K562 (cell line): ENCODE data around the gene ZNF646. TPM values are rescaled to one million over a fixed set of nuclear protein-coding genes. Genes with fewer than 3 reads are reported as not detected.

Experiments used
- CHD4 ChIP-seq: fragments of 200-600 bp; sonication (generic); IDR thresholded peaks from 3 replicates; pipeline ENCODE4 v1.6.1; 2012; ENCODE audit warnings: low read depth, mild to moderate bottlenecking, mixed read lengths, low read length, inconsistent platforms; ENCODE audit not compliant: insufficient read depth, insufficient replicate concordance, poor library complexity, severe bottlenecking
- GATA2 ChIP-seq: sonication (generic); formaldehyde crosslinking; IDR thresholded peaks from 2 replicates; pipeline ENCODE4 v1.4.0; 2020; ENCODE audit warnings: mild to moderate bottlenecking, missing genetic modification reagents
- ILF3 ChIP-seq: fragments of 450-650 bp; IDR thresholded peaks from 2 replicates; pipeline ENCODE4 v1.6.1; 2018; ENCODE audit warnings: antibody characterized with exemption, mild to moderate bottlenecking, moderate library complexity, borderline replicate concordance
- LCOR ChIP-seq: sonication (generic); formaldehyde crosslinking; IDR thresholded peaks from 2 replicates; pipeline ENCODE4 v1.8.0; 2022; ENCODE audit warnings: mild to moderate bottlenecking, missing genetic modification reagents
- NCOA2 ChIP-seq, 2 experiments: fragments of 450-650 bp; IDR thresholded peaks; 2 replicates each; pipeline ENCODE4 v1.6.1; 2018; ENCODE audit warnings: mild to moderate bottlenecking in 2 of 2, moderate library complexity in 1 of 2; ENCODE audit not compliant: partially characterized antibody in 2 of 2
- PRMT5 ChIP-seq: sonication (generic); formaldehyde crosslinking; IDR thresholded peaks from 2 replicates; pipeline ENCODE4 v1.5.0; 2020; ENCODE audit warnings: missing genetic modification reagents
- RFX5 ChIP-seq: IDR thresholded peaks from 2 replicates; pipeline ENCODE4 v1.6.1; 2011; ENCODE audit warnings: low read depth, mild to moderate bottlenecking, improper control_type of control experiment, low read length
- SAP30 ChIP-seq: fragments of 200-600 bp; sonication (generic); IDR thresholded peaks from 2 replicates; pipeline ENCODE4 v1.6.1; 2012; ENCODE audit warnings: borderline replicate concordance, low read depth, mild to moderate bottlenecking, moderate library complexity, low read length, control low read depth, inconsistent platforms; ENCODE audit not compliant: insufficient read depth, poor library complexity, severe bottlenecking
- SIX5 ChIP-seq, 2 experiments: IDR thresholded peaks; 2 replicates each; pipeline ENCODE4 v1.6.1; 2011; ENCODE audit warnings: low read length in 2 of 2, borderline replicate concordance in 1 of 2, low read depth in 1 of 2, mild to moderate bottlenecking in 1 of 2, moderate library complexity in 1 of 2; ENCODE audit not compliant: insufficient read depth in 1 of 2
- SNAPC5 ChIP-seq: fragments of 250-450 bp; sonication (Bioruptor Pico); IDR thresholded peaks from 2 replicates; pipeline ENCODE4 v1.8.0; 2021; ENCODE audit warnings: moderate library complexity, mild to moderate bottlenecking, inconsistent platforms
- ZNF586 ChIP-seq: fragments of 450-650 bp; formaldehyde crosslinking; conservative IDR thresholded peaks from 2 replicates; pipeline ENCODE4 v1.4.0; 2020; ENCODE audit warnings: mild to moderate bottlenecking, moderate library complexity
- ZNF655 ChIP-seq: fragments of 250-450 bp; sonication (Bioruptor Pico); IDR thresholded peaks from 2 replicates; pipeline ENCODE4 v1.5.0; 2021
- polyA plus RNA-seq, 8 experiments: library from polyadenylated mRNA; depleted of rRNA in 4 of 8; stranded (reverse) in 5 of 8; unstranded in 3 of 8; fragments of >200 nt; fragmentation: Nextera tagmentation in 2 of 8; fragmentation: Illumina TruSeq in 1 of 8; extraction: Ambion mirVana in 2 of 8; extraction: Trizol in 1 of 8; gene quantifications; 2 replicates each; pipeline versions ENCODE4 v1.2.1 to v1.2.3, GENCODE V29; 2011 to 2014; ENCODE audit warnings: inconsistent platforms in 1 of 8, missing spikeins in 1 of 8
- total RNA-seq, 7 experiments: library from RNA; depleted of rRNA in 6 of 7; stranded (reverse); fragments of >200 nt in 6 of 7; fragmentation: Illumina TruSeq in 2 of 7; extraction: Trizol in 2 of 7; gene quantifications; 2 replicates each; pipeline versions ENCODE4 v1.2.1 to v1.2.3, GENCODE V29; 2011 to 2021; ENCODE audit warnings: low replicate concordance in 1 of 7
- TF ChIP-seq, protein P1 (sequence below): fragments of 250-450 bp; sonication (Bioruptor Pico); IDR thresholded peaks from 2 replicates; pipeline ENCODE4 v1.4.0; 2020
- TF ChIP-seq, protein P2 (sequence below): sonication (generic); IDR thresholded peaks from 2 replicates; pipeline ENCODE4 v1.6.1; 2016
- TF ChIP-seq, protein P3 (sequence below): sonication (generic); formaldehyde crosslinking; IDR thresholded peaks from 2 replicates; pipeline ENCODE4 v1.8.0; 2022; ENCODE audit warnings: mild to moderate bottlenecking, low read depth, missing genetic modification reagents

Gene ZNF646
- total and polyA plus RNA-seq, 9 of the 15 experiments (the other 6 are each of a cell fraction or from before 2014, with no cell fraction given), result 0.08 to 20.6 (median 8.0) TPM

DNA sequence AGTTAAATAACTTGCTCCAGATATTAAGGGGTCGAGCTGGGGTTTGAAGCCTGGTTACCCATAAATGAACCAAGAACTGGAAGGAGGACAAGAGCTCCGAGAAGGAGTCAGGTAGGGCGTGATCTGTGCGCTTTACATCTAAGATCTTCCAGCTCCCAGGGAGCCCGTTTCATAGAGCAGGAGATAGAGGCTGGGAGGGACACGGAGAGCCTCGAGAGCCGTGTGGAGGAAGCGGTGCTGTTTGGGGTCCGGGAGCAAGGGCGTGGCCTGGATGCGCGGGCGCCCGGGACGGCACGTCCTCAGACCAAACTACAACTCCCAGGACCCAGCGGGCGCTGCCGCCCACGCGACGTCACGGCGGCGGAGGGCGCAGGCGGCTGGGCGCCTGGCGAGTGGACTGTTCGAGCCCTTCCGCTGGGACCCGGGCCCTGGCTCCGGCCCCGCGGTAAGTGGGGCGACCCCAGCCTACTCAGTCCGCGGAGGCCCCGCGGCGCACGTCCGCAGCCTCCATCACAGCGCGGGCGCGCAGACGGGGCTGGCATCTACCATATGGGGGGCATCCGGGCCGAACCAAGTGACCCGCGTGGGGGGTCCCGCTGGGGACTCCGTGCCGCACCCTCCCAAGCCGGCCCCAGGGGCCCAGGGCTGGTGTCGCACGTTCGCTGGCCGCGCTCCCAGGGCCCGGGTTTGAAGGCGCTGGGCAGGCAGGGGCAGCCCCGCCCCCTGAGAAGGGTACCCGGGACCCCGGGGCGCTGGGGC lies 34.0 kb downstream of the ZNF646 start, which contains the start of gene BCKDK (continued):
- TF ChIP-seq, protein P1, sequence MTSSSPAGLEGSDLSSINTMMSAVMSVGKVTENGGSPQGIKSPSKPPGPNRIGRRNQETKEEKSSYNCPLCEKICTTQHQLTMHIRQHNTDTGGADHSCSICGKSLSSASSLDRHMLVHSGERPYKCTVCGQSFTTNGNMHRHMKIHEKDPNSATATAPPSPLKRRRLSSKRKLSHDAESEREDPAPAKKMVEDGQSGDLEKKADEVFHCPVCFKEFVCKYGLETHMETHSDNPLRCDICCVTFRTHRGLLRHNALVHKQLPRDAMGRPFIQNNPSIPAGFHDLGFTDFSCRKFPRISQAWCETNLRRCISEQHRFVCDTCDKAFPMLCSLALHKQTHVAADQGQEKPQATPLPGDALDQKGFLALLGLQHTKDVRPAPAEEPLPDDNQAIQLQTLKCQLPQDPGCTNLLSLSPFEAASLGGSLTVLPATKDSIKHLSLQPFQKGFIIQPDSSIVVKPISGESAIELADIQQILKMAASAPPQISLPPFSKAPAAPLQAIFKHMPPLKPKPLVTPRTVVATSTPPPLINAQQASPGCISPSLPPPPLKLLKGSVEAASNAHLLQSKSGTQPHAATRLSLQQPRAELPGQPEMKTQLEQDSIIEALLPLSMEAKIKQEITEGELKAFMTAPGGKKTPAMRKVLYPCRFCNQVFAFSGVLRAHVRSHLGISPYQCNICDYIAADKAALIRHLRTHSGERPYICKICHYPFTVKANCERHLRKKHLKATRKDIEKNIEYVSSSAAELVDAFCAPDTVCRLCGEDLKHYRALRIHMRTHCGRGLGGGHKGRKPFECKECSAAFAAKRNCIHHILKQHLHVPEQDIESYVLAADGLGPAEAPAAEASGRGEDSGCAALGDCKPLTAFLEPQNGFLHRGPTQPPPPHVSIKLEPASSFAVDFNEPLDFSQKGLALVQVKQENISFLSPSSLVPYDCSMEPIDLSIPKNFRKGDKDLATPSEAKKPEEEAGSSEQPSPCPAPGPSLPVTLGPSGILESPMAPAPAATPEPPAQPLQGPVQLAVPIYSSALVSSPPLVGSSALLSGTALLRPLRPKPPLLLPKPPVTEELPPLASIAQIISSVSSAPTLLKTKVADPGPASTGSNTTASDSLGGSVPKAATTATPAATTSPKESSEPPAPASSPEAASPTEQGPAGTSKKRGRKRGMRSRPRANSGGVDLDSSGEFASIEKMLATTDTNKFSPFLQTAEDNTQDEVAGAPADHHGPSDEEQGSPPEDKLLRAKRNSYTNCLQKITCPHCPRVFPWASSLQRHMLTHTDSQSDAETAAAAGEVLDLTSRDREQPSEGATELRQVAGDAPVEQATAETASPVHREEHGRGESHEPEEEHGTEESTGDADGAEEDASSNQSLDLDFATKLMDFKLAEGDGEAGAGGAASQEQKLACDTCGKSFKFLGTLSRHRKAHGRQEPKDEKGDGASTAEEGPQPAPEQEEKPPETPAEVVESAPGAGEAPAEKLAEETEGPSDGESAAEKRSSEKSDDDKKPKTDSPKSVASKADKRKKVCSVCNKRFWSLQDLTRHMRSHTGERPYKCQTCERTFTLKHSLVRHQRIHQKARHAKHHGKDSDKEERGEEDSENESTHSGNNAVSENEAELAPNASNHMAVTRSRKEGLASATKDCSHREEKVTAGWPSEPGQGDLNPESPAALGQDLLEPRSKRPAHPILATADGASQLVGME (CRISPR knock-in tag), result no peak
- TF ChIP-seq NCOA2 (IDR thresholded peaks at IDR 0.05; ENCODE audit: partially characterized antibody in 2 of 2) (no peak), CHD4 (no peak), ILF3 (no peak), SAP30 (no peak), PRMT5 (CRISPR knock-in tag) (no peak), LCOR (CRISPR knock-in tag) (no peak), GATA2 (no peak), RFX5 (no peak), SIX5 (IDR thresholded peaks at IDR 0.05; ENCODE audit: borderline replicate concordance in 1 of 2, insufficient read depth in 1 of 2, low read depth in 1 of 2, low read length in 2 of 2) (peak; percentile 81 to 85), ZNF655 (no peak), SNAPC5 (CRISPR knock-in tag) (no peak), ZNF586 (CRISPR knock-in tag) (no peak)
- TF ChIP-seq, protein P2, sequence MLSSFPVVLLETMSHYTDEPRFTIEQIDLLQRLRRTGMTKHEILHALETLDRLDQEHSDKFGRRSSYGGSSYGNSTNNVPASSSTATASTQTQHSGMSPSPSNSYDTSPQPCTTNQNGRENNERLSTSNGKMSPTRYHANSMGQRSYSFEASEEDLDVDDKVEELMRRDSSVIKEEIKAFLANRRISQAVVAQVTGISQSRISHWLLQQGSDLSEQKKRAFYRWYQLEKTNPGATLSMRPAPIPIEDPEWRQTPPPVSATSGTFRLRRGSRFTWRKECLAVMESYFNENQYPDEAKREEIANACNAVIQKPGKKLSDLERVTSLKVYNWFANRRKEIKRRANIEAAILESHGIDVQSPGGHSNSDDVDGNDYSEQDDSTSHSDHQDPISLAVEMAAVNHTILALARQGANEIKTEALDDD, result no peak
- TF ChIP-seq, protein P3, sequence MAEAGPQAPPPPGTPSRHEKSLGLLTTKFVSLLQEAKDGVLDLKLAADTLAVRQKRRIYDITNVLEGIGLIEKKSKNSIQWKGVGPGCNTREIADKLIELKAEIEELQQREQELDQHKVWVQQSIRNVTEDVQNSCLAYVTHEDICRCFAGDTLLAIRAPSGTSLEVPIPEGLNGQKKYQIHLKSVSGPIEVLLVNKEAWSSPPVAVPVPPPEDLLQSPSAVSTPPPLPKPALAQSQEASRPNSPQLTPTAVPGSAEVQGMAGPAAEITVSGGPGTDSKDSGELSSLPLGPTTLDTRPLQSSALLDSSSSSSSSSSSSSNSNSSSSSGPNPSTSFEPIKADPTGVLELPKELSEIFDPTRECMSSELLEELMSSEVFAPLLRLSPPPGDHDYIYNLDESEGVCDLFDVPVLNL (CRISPR knock-in tag), result no peak
